ENCODE measurements around the gene FLRT2.

DNA sequence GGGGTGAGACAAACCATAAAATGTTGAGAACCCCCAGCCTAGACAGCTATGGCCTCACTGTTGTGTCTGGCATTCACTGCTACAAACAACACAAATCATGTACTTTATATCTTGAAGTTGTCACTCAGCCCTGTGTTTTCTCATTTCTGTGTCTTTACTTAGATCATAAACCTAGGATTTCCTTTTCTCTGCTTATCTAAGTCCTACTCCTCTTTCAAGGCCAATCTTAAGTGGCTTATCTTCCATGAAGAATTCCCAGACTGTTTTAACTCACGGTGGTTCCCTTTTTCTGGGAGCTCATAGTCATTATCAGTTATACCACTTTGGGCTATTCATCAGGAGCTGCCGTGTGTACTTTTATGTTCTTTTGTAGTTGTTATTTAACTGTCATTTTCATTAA is 42.1 kb downstream of the FLRT2 start:
- TF ChIP-seq, protein P1, sequence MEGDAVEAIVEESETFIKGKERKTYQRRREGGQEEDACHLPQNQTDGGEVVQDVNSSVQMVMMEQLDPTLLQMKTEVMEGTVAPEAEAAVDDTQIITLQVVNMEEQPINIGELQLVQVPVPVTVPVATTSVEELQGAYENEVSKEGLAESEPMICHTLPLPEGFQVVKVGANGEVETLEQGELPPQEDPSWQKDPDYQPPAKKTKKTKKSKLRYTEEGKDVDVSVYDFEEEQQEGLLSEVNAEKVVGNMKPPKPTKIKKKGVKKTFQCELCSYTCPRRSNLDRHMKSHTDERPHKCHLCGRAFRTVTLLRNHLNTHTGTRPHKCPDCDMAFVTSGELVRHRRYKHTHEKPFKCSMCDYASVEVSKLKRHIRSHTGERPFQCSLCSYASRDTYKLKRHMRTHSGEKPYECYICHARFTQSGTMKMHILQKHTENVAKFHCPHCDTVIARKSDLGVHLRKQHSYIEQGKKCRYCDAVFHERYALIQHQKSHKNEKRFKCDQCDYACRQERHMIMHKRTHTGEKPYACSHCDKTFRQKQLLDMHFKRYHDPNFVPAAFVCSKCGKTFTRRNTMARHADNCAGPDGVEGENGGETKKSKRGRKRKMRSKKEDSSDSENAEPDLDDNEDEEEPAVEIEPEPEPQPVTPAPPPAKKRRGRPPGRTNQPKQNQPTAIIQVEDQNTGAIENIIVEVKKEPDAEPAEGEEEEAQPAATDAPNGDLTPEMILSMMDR (IDR thresholded peaks at IDR 0.05), result no peak
- TF ChIP-seq POLR2A (IDR thresholded peaks at IDR 0.05), result no peak
